Activated gamma-delta T cell treated with Interleukin-2 at 50 U/mL for 16 hours (primary cell): ENCODE data around the gene PPFIA4.

Experiments
- DNase-seq: peaks from one replicate; pipeline ENCODE4 v3.0.0-alpha.2; 2020

PPFIA4 gene

GRCh38 chr1:203060115-203060514 is 33.8 kb downstream of the PPFIA4 start:
- DNase-seq, result no peak

DNA sequence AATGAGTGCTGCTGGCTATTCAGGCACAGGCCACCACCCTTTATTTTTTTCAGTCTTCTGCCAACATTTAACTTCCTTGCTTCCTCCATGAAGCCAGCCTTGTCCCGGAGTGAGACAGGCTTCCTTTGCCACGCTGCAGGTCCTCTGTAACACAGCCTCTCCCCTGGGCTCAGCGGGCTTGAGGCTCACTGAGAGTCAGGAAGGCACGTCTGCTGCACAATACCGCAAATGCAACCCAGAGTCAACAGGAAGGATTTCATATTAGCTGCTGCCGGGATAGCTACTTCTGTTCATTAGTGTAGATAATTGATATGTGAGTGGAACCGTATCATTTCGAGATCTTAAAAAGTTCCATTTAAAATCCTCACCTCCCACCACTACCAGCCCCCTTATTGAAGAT is 37.0 kb downstream of the PPFIA4 start:
- DNase-seq, result no peak

DNA sequence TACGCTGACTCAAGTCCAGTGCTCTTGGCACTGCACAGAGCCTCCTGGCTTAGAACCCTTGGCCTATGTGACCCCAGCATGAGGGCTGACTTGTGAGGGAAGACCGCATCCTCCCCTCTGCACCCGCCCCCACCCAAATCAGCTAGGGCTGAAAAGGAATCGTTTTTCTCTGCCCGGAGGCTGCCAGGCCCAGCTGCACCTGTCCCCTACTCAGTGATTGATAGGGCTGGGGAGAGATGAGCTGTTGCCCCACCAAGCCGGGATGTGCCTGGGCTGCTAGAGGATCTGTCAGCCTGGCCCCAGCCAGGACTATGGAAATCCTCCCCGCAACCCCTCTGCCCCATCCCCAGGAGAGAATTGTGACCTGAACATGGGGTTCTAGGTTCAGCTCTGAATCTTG is 38.9 kb downstream of the PPFIA4 start:
- DNase-seq, result no peak

- DNase-seq, result no peak
Measured at GRCh38 chr1:203065986-203066385, 39.7 kb downstream of the PPFIA4 start.

DNA sequence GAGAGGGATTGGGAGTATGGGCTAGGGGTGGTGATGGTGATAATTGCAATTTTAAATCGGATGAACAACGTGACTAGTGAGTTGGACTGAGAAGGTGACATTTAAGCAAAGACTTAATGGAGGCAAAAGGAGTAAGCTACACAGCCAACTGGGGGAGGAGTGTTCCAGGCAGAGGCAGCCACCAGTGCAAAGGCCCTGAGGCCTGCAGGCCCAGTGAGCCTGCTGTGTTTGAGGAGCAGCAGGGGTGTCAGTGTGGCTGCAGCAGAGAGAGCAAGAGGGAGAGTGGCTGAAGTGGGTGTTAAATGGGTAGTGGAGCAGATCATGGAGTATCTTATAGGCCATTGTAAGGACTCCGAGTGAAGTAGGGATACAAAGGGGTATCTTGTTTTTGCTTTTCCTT is 40.7 kb downstream of the PPFIA4 start:
- no peak for DNase-seq

DNA sequence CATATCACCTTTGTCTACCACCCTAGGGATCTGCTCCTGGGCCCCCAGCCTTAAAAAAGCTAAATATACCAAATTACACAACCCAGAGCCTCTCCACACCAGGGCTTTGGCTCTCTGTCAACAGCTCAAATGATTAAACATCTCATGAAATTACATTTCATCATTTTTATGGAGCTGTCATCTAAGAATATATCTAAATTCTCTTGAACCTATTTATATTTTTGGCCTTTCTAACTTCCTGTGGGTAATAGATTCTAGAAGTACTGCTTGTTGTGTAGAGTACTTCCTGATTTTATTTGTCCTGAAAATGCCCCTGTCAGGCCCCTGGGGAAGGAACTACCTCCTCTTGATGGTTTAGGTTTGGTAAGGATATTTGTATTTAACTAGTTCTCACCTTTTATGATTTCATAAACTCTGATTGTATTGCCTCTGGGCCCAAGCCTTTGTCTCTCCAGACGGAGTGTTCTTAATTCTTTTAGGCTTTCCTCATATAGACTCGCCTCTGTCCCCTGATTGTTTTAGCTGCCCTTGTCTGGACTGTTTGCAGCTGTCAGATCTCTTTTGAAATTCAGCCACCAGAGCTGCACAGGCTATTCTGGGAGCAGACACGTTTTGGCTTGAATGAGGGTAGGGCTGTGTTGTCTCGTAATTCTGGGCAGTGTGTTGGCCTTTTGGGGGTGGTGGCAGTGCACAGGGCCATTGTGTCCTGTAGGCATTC is 42.9 kb downstream of the PPFIA4 start:
- DNase-seq, result no peak

- no peak for DNase-seq
Measured at GRCh38 chr1:203072002-203072602, 45.8 kb downstream of the PPFIA4 start.

GRCh38 chr1:203072911-203073310 is 46.6 kb downstream of the PPFIA4 start:
- no peak for DNase-seq

DNA sequence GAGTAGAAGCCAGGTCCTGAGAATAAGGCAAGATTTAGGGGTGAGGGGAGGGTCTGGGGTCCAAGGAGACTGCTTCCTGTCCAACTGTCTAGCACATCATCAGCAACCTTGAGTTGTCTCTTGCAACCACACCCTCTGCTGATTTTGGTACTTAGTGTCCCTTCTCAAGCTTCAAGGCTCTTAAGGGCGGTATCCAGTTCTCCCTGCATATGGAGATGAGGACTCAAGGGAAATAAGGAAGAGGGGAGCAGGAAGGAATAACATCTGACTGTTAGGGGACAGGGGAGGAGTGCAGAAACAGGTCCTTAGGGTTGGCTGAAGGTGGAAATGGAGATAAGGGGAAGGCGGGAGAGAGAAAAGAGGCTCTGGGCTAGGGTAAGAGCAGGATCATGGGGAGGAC is 47.2 kb downstream of the PPFIA4 start:
- DNase-seq, result no peak

DNA sequence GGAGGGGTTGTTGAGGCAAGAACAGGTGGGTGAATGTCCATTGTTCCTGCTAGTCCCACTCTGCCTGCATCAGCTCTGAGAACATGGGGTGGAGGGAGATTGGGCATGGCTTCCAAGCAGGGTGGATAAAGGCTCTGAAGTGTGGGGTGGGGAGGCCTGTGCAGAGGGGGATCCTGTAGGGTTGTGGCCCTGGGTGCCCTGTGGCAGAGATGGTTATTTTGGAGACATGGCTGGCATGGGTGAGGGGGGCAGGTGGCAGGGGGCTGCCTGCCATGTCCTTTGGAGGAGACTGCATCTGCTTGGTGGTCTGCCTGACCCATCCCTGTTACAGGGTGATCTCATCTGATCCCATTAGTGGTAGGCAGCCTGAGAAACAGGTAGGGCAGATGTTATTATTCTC is 48.3 kb downstream of the PPFIA4 start:
- DNase-seq, result no peak

- no peak for DNase-seq
Measured at GRCh38 chr1:203075236-203076030, 49.1 kb downstream of the PPFIA4 start.

DNA sequence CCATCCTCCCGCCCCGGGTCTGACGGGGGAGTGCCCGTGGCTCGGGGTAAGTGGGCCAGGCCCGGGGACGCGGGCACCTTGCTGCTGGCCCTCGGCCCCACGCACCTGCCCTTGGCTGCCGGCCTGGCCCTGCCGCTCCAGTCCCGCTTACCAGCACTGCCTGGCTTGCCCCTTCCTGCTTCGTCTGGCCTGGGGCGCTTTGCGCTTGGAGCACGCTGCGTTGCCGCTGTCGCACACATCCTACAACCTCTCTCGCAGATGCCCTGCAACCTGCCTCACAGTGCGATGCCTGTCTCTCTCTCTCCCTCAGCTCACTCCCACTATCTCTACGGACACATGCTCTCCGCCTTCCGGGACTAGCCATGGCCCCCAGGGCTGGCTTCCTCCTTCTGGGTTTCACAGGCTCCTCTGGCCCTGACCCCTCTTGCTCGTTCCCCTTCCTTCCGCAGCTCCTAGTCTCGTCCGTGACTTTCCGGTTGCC is 49.8 kb downstream of the PPFIA4 start:
- DNase-seq, result no peak

- no peak for DNase-seq
Measured at GRCh38 chr1:203077367-203077766, 51.1 kb downstream of the PPFIA4 start.

DNA sequence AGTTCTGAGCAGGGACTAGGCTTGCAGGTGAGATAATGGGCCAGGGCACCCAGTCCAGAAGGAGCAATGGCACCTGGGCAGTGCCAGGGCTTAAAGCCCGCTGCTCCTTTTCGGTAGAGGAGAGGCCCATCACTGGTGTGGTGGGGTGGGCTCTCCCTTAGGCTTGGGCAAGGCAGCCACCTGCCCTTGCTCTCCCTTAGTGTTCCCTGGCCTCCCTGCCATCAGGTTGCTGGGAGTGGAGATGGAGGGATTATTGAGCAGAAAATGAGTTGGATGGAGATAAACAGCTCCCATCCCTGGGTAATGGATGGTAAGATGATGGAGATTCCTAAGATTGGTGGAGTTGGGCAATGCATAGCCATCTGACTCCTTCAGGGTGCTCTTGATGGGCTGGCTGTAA is 51.7 kb downstream of the PPFIA4 start:
- no peak for DNase-seq

DNA sequence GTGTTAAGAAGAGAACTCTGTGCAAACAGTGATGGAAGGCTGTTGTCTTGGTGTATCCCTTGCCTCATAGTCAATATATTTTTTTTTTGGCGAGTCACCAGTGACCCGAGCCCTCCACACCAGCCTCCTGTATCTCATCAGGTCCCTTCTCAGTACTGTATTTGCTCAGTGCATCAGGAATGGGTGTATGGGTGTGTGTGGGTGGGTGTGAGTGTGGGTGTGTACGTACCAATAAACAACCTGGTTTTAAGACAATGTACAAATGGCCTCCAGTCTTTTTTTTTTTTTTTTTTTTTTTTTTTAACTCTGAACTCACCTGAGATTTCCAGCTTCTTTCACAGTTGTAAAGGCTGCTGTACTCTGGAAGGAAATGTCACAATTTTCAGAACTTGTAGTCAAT is 52.2 kb downstream of the PPFIA4 start:
- no peak for DNase-seq

GRCh38 chr1:203080456-203080855 is 54.2 kb downstream of the PPFIA4 start:
- DNase-seq, result no peak

DNA sequence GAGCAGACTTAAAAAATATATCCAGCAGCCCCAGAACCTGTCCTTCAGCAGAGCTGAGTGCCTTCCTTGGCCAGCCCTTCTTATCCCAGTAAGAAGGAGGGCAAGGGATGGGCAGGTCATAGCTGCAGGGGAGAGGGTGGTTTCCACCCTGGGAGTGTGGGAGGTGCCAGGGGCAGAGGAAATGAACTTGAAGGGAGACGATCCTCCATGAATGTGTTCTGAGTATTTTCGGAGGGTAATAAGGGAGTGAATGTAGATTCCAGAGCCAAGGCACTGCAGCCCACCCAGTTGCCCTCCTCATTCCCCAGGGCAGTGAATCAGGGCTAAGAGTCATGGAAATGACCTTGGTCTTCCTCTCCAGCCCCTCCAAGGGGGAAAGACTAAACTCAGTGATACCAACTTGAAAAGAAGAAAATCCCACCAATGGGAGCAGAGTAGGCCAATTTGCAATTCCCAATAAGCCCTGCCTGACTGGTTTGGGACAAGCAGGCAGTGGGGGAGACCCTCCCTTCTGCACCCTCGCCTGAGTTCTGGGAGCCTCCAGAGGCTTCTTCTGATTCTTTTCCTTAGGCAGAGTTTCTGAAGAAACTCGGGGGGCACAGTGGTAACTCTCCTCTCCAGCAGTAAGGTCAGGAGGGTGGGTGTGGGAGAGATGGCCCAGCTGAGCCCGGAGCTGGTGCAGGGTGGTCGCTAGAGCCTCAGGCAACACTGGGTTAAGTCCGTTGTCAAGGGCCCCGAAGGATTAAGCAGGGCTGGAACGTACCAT is 55.4 kb downstream of the PPFIA4 start:
- DNase-seq, result no peak

DNA sequence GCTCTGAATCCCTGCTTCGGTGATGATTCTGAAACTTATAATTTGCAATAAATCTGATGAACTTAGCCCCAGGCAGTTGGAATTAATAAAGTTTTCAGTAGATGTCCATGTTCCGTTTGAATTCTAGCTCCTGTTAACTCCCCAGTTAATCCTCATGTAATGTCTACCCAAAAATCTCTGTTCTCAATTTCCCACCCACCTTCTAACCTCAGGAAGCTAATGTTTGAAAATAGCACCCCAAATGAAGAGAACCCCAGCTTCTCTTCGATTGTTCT is 55.9 kb downstream of the PPFIA4 start:
- no peak for DNase-seq

DNA sequence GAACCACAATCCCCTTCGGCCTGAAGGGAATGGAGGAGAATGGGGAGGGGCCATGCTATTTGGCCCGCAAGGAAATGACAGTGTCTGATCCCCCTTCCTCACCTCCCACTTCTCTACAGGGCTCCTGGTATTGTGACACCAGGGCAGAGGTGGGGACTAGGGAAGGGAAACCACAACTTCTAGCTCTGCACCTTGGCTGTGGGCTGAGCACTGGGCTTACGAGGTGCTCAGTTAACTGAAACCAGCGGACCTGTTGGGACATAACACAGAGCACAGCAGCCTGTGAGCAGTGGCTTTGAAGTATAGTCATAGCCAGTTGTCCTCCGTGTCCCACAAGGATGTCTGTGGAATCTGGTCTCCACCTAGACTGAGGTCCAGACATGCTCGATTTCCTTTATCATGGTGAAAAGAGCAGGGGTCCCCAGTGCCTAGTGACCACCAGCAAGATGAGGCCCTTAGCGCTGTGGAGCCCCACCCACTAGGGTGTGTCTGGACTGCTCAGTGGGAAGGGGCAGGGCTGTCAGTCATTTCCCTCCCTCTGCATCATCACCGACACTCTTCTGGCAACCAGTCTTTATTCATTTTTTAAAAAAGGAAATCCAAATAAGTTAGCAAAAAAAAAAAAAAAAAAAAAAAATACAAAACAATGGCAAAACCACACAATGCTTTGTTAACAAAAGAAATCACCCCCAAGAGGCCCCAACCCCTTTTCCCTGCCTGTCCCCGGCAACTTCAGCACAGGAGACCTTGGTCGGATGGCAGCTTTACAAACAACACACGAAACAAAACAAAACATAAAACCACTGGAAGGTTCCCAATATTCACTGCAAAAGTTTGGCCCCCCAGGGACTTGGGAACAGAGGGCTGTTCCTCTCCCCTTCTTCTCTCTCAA is 56.5 kb downstream of the PPFIA4 start:
- no peak for DNase-seq

DNA sequence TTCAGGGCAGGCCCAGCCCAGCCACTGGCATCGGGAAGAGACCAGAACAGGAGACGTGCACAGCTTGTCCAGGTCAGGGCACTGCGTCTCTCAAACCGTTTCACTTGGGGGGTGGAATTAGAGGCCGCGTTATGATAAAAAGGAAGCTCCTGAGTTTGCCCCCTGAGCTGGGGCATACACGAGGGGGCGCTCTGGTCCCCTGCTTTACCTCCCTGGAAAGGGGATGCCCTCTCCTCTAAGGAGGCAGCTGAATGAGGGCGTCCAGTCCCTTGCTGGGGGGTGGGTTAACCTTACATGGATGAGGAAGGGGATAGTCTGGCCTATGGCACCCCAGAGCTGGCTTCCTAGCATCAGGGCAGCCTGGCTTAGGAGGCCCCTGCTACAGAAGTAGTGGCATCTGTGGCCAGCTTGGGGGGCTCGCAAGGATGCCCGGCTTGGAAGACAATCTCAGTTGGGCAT is 57.2 kb downstream of the PPFIA4 start:
- DNase-seq, result no peak

- DNase-seq, result no peak
Measured at GRCh38 chr1:203084588-203085527, 58.6 kb downstream of the PPFIA4 start.
